Left cardiac atrium (tissue), 4 donors: ENCODE results near the gene LIN9. TPM values are rescaled to one million over a fixed set of nuclear protein-coding genes. Genes with fewer than 3 reads are reported as not detected.
"Not testable (repeated sequence)": the region's sequence is repeated elsewhere in the genome, so short reads cannot be mapped to it uniquely, and the experiment has no call there.

Experiments
- ATAC-seq, 2 donors: fragments of 200-7000 bp; cut with Tn5 transposase; one replicate each; pipeline ENCODE4 v1.9.1; 2020; ENCODE audit warnings: mild to moderate bottlenecking in 2 of 2, moderate library complexity in 2 of 2
- DNase-seq: peaks from one replicate; pipeline ENCODE4 v3.0.0-alpha.2; 2020
- intact Hi-C, 2 donors: fragments of 100-400 bp; cut with DNase I; formaldehyde crosslinking; loops; one replicate each; pipeline versions ENCODE4 v1.14.1 to v1.15.1; 2022 to 2023
- total RNA-seq, 2 donors: library from RNA; stranded (reverse); fragmentation: NEBNext Ultra II Directional; extraction: Animal tissue kit (Norgen Biotek cat#: 25700); gene quantifications; one replicate each; pipeline ENCODE4 v1.2.1, GENCODE V29; 2021
- donor health status: DM: no; HTN: yes; CAD: no.
- donor health status: DM: no; HTN: yes; CAD: no; lungs with severe emphysema.
- donor health status: DM: yes; HTN: yes; CAD: no.
- donor health status: Dilated cardiomyopathy.

The LIN9 gene
- total RNA-seq, 2 donors from 2014 or later, result 2.9 to 4.1 TPM

DNA sequence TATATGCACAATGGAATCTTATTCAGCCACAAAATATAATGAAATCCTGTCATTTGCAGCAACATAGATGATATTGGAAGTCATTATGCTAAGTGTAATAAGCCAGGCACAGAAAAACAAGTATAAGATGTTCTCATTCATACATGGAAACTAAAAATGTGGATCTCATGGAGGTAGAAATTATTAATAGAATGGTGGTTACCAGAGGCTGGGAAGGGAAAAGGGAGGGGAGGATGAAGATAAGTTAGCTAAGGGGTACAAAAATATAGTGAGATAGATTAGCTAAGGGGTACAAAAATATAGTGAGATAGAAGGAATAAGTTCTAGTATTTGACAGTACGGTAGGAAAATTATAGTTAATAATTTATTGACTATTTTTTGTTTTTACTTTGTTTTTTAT is 27.9 kb downstream of the LIN9 start:
- no peak for ATAC-seq
- intact Hi-C loops, result no loop called here
- no peak for DNase-seq

DNA sequence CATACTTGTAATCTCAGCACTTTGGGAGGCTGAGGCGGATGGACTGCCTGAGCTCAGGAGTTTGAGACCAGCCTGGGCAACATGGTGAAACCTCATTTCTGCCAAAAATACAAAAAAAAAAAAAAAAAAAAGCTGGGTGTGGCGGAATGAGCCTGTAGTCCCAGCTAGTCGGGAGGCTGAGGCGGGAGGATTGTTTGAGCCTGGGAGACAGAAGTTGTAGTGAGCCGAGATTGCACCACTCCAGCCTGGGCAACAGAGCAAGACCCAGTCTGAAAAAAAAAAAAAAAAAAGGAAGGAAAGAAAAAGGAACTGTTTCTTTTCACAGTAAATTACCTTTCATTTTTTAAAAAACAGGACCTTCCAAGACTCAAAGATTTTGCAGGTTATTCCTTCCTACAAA is 29.5 kb downstream of the LIN9 start:
- ATAC-seq (no peak), DNase-seq (no peak)
- intact Hi-C loops, result no loop called here

DNA sequence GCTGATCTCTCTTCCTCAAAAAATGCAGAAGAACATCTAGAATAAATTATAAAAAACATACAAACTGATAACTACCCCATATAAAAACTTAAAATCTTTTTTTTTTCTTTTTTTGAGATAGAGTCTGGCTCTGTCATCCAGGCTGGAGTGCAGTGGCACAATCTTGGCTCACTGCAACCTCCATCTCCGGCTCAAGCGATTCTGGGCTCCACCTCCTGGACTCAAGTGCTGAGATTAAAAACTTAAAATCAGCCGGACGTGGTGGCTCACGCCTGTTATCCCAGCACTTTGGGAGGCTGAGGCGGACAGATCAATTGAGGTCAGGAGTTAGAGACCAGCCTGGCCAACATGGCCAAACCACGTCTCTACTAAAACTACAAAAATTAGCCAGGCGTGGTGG is 31.1 kb downstream of the LIN9 start:
- ATAC-seq, result no peak
- DNase-seq, result no peak
- intact Hi-C loops, result no loop called here

GRCh38 chr1:226276987-226277386 is 32.0 kb downstream of the LIN9 start:
- ATAC-seq (no peak), DNase-seq (no peak)
- intact Hi-C loops, result no loop called here

DNA sequence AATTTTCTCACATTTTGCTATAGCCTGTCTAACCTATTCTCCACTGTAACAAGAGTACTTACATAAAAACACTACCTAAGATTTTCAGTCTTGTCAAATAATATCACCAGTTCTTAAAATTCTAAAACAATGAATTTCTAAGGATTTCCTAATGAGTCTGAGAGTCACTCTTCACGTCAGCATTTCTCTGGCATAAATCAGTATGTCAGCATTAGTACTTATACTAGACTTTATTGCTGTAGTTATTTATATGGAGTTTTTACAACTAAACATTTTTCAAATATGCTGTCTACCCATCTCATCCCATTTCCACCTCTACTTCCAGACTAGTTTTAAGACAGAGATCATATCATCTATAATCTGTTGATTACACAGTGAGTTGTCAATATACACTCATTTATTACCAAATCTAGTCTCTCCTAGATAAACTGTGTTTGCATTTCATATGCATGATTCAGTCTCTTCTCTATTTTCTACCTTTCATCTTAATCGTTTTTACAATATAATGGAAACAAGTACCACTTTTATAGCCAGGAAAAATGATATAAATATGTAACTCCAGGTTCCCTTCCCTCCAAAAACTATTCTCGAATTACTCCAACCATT is 32.8 kb downstream of the LIN9 start:
- intact Hi-C loops, result no loop called here
- ATAC-seq (no peak), DNase-seq (no peak)

- ATAC-seq, result no peak
- intact Hi-C loops, result no loop called here
- DNase-seq, result no peak
These were observed 34.8 kb downstream of the LIN9 start for GRCh38 chr1:226274138-226274537.

GRCh38 chr1:226272233-226272902 is 36.6 kb downstream of the LIN9 start:
- peak in 1 of 2 donors; percentile 27 for ATAC-seq
- DNase-seq, intact Hi-C loops: not testable (repeated sequence)

GRCh38 chr1:226268421-226269124 is 40.4 kb downstream of the LIN9 start:
- intact Hi-C loops, result no loop called here
- DNase-seq, result no peak
- no peak for ATAC-seq

- no peak for ATAC-seq
- DNase-seq, result no peak
- intact Hi-C loops, result no loop called here
These were observed 47.1 kb downstream of the LIN9 start for GRCh38 chr1:226261818-226262217.

DNA sequence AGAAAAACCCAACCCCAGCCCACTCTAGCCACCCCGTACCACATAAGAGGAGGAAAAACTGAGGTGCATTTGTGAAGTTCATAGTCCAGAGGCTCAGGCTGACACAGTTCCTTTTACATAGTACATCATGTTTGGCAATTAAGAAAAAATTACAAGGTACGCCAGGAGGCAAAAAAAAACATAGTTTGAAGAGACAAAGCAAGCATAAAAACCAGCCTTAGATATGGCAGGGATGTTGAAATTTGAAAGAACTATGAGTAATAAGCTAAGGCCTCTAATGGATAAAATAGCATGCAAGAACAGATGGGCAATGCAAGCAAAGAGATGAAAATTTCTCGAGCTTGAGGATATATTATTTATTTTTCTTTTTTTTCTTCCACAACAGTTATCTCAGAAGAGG is 53.6 kb downstream of the LIN9 start:
- DNase-seq (no peak), ATAC-seq (peak in 1 of 2 donors; percentile 73)
- intact Hi-C loops, result no loop called here

DNA sequence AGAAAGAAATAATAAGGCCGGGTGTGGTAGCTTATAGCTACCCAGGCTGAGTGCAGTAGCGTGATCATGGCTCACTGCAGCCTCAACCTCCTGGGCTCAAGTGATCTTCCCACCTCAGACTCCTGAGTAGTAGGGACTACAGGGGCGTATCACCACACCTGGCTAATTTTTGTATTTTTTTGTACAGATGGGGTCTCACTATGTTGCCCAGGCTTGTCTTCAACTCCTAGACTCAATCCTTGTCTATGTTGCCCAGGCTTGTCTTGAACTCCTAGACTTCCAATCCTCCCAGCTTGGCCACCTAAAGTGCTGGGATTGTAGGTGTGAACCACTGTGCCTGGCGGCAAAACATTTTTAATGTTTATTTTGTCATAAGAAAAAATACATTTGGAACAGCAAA is 55.0 kb downstream of the LIN9 start:
- ATAC-seq, result no peak
- intact Hi-C loops, result no loop called here
- DNase-seq, result no peak

DNA sequence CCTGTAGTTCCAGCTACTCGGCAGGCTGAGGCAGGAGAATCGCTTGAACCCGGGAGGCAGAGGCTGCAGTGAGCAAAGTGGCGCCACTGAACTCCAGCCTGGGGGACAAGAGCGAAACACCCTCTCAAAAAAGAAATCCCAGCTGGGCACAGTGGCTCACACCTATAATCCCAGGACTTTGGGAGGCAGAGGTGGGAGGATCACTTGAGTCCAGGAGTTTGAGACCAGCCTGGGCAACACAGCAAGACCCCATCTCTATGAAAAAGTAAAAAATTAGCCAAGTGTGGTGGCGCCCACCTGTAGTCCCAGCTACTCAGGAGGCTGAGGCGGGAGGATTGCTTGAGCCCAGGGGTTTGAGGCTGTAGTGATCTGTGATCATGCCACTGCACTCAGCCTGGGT is 56.1 kb downstream of the LIN9 start:
- intact Hi-C loops, ATAC-seq, DNase-seq: not testable (repeated sequence)

- no peak for DNase-seq
- ATAC-seq, result no peak
- intact Hi-C loops, result no loop called here
These were observed 58.5 kb downstream of the LIN9 start for GRCh38 chr1:226250511-226250910.

- intact Hi-C loops, result no loop called here
- no peak for DNase-seq
- ATAC-seq, result no peak
These were observed 60.2 kb downstream of the LIN9 start for GRCh38 chr1:226248796-226249195.

- ATAC-seq, result peak; percentile 53 to 66
- no peak for DNase-seq
- intact Hi-C loops, result no loop called here
These were observed 60.9 kb downstream of the LIN9 start for GRCh38 chr1:226248091-226248490.

DNA sequence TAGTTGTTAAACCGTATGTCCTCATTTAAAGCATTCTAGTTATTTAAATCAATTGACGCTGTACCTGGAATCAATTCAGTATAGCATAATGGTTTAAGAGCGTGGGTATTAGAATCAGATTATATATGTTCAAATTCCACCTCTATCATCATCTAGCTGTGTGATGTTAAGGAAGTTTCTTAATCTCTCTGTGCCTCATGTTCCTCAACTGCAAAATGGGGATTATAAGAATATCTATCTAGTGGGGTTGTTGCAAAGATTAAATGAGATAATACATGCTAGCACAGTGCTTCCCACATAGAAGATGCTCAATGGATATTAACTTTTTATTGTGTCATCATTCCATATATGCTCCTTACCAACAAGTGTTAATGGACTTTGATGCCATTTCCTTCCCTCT is 69.5 kb downstream of the LIN9 start:
- intact Hi-C loops, result no loop called here
- ATAC-seq (no peak), DNase-seq (no peak)

DNA sequence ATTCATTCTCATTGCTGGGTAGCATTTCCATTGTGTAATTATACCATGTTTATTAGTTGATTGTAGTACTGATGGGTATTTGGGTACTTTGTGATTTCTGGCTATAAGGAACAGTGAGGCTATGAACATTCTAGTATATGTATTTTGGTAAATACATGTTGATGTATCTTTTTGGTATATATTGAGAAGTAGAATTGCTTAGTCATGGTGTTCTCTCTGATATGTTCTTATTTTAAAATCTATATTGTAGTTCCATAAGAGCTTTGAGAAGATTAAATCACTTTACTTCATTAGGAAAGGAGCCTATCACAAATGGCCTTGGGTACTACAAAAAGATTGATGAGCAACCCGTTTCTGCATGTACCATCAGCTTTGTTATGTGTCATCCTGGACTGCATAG is 72.1 kb downstream of the LIN9 start:
- DNase-seq (no peak), ATAC-seq (no peak)
- intact Hi-C loops, result no loop called here

DNA sequence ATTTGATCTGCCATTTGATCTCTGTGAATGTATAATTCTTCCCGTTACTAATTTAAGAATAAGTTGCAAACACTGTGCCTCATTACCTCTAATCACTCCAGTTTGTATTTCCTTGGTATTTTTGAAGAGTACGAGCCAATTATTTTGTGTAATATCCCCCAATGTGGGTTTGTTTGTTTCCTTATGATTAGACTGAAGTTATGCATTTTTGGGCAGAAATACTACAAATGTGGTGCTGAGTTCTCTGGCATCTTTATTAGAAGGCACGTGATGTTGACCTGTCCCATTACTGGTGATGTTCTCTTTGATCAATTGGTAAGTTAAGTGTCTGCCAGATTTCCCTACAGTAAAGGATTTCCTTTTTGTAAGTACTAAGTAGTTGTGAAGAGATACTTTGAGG is 75.2 kb downstream of the LIN9 start:
- ATAC-seq (no peak), DNase-seq (no peak)
- intact Hi-C loops, result no loop called here

DNA sequence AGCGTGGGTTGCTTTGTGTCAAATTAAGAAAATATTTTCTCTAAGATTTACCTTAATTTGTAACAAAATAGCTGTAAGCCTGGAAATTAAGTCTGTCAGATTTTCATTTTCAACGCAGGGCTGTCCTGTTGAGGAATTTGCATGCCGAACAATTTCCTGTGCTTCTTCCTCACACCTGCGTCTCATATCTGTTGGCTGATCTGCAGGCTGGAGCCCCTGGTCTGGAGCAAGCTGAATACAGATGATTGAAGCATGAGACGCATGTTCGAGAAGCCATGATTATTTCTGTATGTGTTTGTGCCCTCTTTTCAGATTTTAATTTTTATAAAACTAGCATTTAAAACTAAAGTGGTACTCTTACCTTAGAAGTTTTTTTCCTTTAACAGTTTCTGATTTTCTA is 75.7 kb downstream of the LIN9 start:
- ATAC-seq (no peak), DNase-seq (no peak)
- intact Hi-C loops, result no loop called here

GRCh38 chr1:226226601-226227000 is 82.4 kb downstream of the LIN9 start:
- no peak for ATAC-seq
- DNase-seq, result no peak
- intact Hi-C loops, result no loop called here

- peak in 1 of 2 donors; percentile 17 for ATAC-seq
- intact Hi-C loops, result no loop called here
- DNase-seq, result no peak
These were observed 85.1 kb downstream of the LIN9 start for GRCh38 chr1:226223786-226224244.
